SK-N-MC (cell line): Measurements from ENCODE around the gene TRIM52.
"Not testable (repeated sequence)": the region's sequence is repeated elsewhere in the genome, so short reads cannot be mapped to it uniquely, and the experiment has no call there.

Experiments
- EZH2 ChIP-seq: fragments of 200-600 bp; sonication (generic); IDR thresholded peaks from one replicate; pipeline ENCODE4 v1.6.1; 2017; ENCODE audit warnings: antibody characterized with exemption
- FOXP2 ChIP-seq: optimal IDR thresholded peaks from 2 replicates; pipeline ENCODE3; 2011; ENCODE audit warnings: mild to moderate bottlenecking, moderate library complexity; ENCODE audit not compliant: insufficient read depth; ENCODE audit errors: extremely low read length, control extremely low read depth
- POLR2AphosphoS5 ChIP-seq: IDR thresholded peaks from 2 replicates; pipeline ENCODE4 v1.6.1; 2012; ENCODE audit warnings: mild to moderate bottlenecking, low read depth, low read length, borderline replicate concordance

DNA sequence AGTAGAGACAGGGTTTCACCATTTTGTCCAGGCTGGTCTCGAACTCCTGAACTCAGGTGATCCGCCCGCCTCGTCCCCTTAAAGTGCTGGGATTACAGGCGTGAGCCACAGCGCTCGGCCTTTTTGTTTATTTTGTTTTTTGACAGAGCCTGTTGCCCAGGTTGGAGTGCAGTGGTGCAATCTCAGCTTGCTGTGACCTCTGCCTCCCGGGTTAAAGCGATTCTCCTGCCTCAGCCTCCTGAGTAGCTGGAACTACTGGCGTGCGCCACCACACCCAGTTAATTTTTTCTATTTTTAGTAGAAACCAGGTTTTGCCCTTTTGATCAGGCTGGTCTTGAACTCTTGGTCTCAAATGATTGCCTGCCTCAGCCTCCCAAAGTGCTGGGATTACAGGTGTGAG is 50.8 kb downstream of the TRIM52 start:
- not testable (repeated sequence) for TF ChIP-seq EZH2, POLR2AphosphoS5, FOXP2
